HEK293 (cell line): ENCODE results near the gene PCID2.

ENCODE experiments used
- CTCF ChIA-PET: fragments of 350-600 bp; formaldehyde crosslinking; extraction: SDS; loops from one replicate; lab custom pipeline; 2021; ENCODE audit warnings: antibody characterized with exemption; lab: Yijun Ruan, JAX
- POLR2A ChIA-PET: fragments of 300-600 bp; formaldehyde crosslinking; extraction: SDS; loops from one replicate; lab custom pipeline; 2020; ENCODE audit warnings: antibody characterized with exemption, inconsistent platforms; lab: Yijun Ruan, JAX
- H3K27ac ChIP-seq: fragments of 200-500 bp; sonication (Bioruptor generic); 2 replicates; pipeline ENCODE4 v1.5.1; 2014; ENCODE audit warnings: low read depth, low read length, control low read depth, inconsistent platforms; ENCODE audit errors: extremely low read depth
- H3K36me3 ChIP-seq, 2 experiments: fragments of 200-500 bp in 1 of 2; sonication (Bioruptor generic) in 1 of 2; 1 replicate in 1 of 2; 2 replicates in 1 of 2; pipeline ENCODE4 v1.5.1; 2014 to 2017; ENCODE audit warnings: inconsistent platforms in 2 of 2, low read length in 2 of 2; ENCODE audit not compliant: control insufficient read depth in 2 of 2, insufficient read depth in 1 of 2
- H3K4me1 ChIP-seq: fragments of 200-500 bp; sonication (Bioruptor generic); 2 replicates; pipeline ENCODE4 v1.5.1; 2014; ENCODE audit warnings: mild to moderate bottlenecking, low read length, inconsistent platforms; ENCODE audit not compliant: control insufficient read depth, insufficient read depth
- H3K4me3 ChIP-seq: 2 replicates; pipeline ENCODE4 v1.5.1; 2011; ENCODE audit warnings: low read depth, mild to moderate bottlenecking, control low read depth, low read length, moderate library complexity
- H3K9me3 ChIP-seq: fragments of 200-500 bp; sonication (Bioruptor generic); 2 replicates; pipeline ENCODE4 v1.5.1; 2014; ENCODE audit warnings: low read depth, low read length, inconsistent platforms; ENCODE audit not compliant: control insufficient read depth, insufficient read depth
- BCL11B ChIP-seq: fragments of 450-650 bp; formaldehyde crosslinking; IDR thresholded peaks from 2 replicates; pipeline ENCODE4 v1.5.1; 2016; ENCODE audit warnings: low read depth, missing biosample characterization, missing genetic modification characterization
- GLI2 ChIP-seq: fragments of 450-650 bp; formaldehyde crosslinking; IDR thresholded peaks from 2 replicates; pipeline ENCODE4; 2017; ENCODE audit warnings: missing biosample characterization, missing genetic modification characterization, low read depth, borderline replicate concordance
- GLIS1 ChIP-seq: fragments of 450-650 bp; formaldehyde crosslinking; IDR thresholded peaks from 2 replicates; pipeline ENCODE4 v1.5.1; 2016; ENCODE audit warnings: missing biosample characterization, missing genetic modification characterization
- HOXA7 ChIP-seq: sonication (generic); formaldehyde crosslinking; IDR thresholded peaks from 2 replicates; pipeline ENCODE4 v1.8.1; 2022; ENCODE audit warnings: missing genetic modification reagents, borderline replicate concordance
- INSM2 ChIP-seq: fragments of 450-650 bp; formaldehyde crosslinking; IDR thresholded peaks from 2 replicates; pipeline ENCODE4 v1.5.1; 2016; ENCODE audit warnings: missing biosample characterization, missing genetic modification characterization
- SP2 ChIP-seq: fragments of 450-650 bp; formaldehyde crosslinking; IDR thresholded peaks from 2 replicates; pipeline ENCODE4 v1.5.1; 2016; ENCODE audit warnings: missing biosample characterization, missing genetic modification characterization
- TCF7L2 ChIP-seq: IDR thresholded peaks from 2 replicates; pipeline ENCODE4 v1.6.1; 2011; ENCODE audit warnings: low read depth, mild to moderate bottlenecking, inconsistent platforms, low read length, moderate library complexity, borderline replicate concordance
- YY1 ChIP-seq: fragments of 450-650 bp; formaldehyde crosslinking; IDR thresholded peaks from 2 replicates; pipeline ENCODE4 v1.5.1; 2018; ENCODE audit warnings: missing biosample characterization, missing genetic modification characterization
- ZBTB1 ChIP-seq: fragments of 450-650 bp; formaldehyde crosslinking; IDR thresholded peaks from 2 replicates; pipeline ENCODE4 v1.5.1; 2016; ENCODE audit warnings: missing biosample characterization, missing genetic modification characterization
- ZBTB11 ChIP-seq: fragments of 450-650 bp; formaldehyde crosslinking; conservative IDR thresholded peaks from 2 replicates; pipeline ENCODE4 v1.5.1; 2016; ENCODE audit warnings: low read depth, missing biosample characterization, missing genetic modification characterization
- ZBTB17 ChIP-seq: fragments of 450-650 bp; formaldehyde crosslinking; IDR thresholded peaks from 2 replicates; pipeline ENCODE4 v1.5.1; 2016; ENCODE audit warnings: missing biosample characterization, missing genetic modification characterization
- ZBTB49 ChIP-seq: fragments of 450-650 bp; formaldehyde crosslinking; IDR thresholded peaks from 2 replicates; pipeline ENCODE4 v1.5.1; 2016; ENCODE audit warnings: missing biosample characterization, missing genetic modification characterization, low read depth
- ZBTB8A ChIP-seq: fragments of 450-650 bp; formaldehyde crosslinking; IDR thresholded peaks from 2 replicates; pipeline ENCODE4 v1.5.1; 2016; ENCODE audit warnings: missing biosample characterization, missing genetic modification characterization
- ZFHX2 ChIP-seq: fragments of 450-650 bp; formaldehyde crosslinking; conservative IDR thresholded peaks from 2 replicates; pipeline ENCODE4 v1.5.1; 2016; ENCODE audit warnings: missing biosample characterization, missing genetic modification characterization
- ZFP69B ChIP-seq: fragments of 450-650 bp; formaldehyde crosslinking; IDR thresholded peaks from 2 replicates; pipeline ENCODE4 v1.5.1; 2016; ENCODE audit warnings: missing biosample characterization, missing genetic modification characterization
- ZNF174 ChIP-seq: fragments of 450-650 bp; formaldehyde crosslinking; IDR thresholded peaks from 2 replicates; pipeline ENCODE4 v1.5.0; 2017; ENCODE audit warnings: missing biosample characterization, mild to moderate bottlenecking, missing genetic modification characterization
- ZNF292 ChIP-seq: fragments of 450-650 bp; formaldehyde crosslinking; IDR thresholded peaks from 2 replicates; pipeline ENCODE4 v1.5.1; 2016; ENCODE audit warnings: low read depth, missing biosample characterization, missing genetic modification characterization, borderline replicate concordance
- ZNF311 ChIP-seq: fragments of 450-650 bp; formaldehyde crosslinking; IDR thresholded peaks from 2 replicates; pipeline ENCODE4 v1.5.1; 2017; ENCODE audit warnings: missing biosample characterization, missing genetic modification characterization, borderline replicate concordance
- ZNF354C ChIP-seq: fragments of 450-650 bp; formaldehyde crosslinking; IDR thresholded peaks from 2 replicates; pipeline ENCODE4 v1.5.1; 2016; ENCODE audit warnings: missing biosample characterization, missing genetic modification characterization, low read depth, borderline replicate concordance
- ZNF391 ChIP-seq: fragments of 450-650 bp; formaldehyde crosslinking; IDR thresholded peaks from 2 replicates; pipeline ENCODE4 v1.5.1; 2016; ENCODE audit warnings: low read depth, missing biosample characterization, missing genetic modification characterization, borderline replicate concordance
- ZNF394 ChIP-seq: fragments of 450-650 bp; formaldehyde crosslinking; IDR thresholded peaks from 2 replicates; pipeline ENCODE4 v1.5.1; 2016; ENCODE audit warnings: missing biosample characterization, missing genetic modification characterization, mild to moderate bottlenecking, moderate library complexity, borderline replicate concordance
- ZNF48 ChIP-seq: fragments of 450-650 bp; formaldehyde crosslinking; IDR thresholded peaks from 2 replicates; pipeline ENCODE4 v1.5.1; 2016; ENCODE audit warnings: missing biosample characterization, missing genetic modification characterization
- ZNF558 ChIP-seq: fragments of 450-650 bp; formaldehyde crosslinking; IDR thresholded peaks from 2 replicates; pipeline ENCODE4 v1.5.1; 2016; ENCODE audit warnings: missing biosample characterization, missing genetic modification characterization
- ZNF629 ChIP-seq: fragments of 450-650 bp; formaldehyde crosslinking; IDR thresholded peaks from 2 replicates; pipeline ENCODE4 v1.5.1; 2017; ENCODE audit warnings: missing biosample characterization, missing genetic modification characterization
- ZNF639 ChIP-seq: fragments of 450-650 bp; formaldehyde crosslinking; IDR thresholded peaks from 2 replicates; pipeline ENCODE4 v1.5.1; 2016; ENCODE audit warnings: missing biosample characterization, missing genetic modification characterization
- ZNF645 ChIP-seq: fragments of 450-650 bp; formaldehyde crosslinking; IDR thresholded peaks from 2 replicates; pipeline ENCODE4; 2016; ENCODE audit warnings: missing biosample characterization, missing genetic modification characterization
- ZNF768 ChIP-seq: fragments of 450-650 bp; formaldehyde crosslinking; IDR thresholded peaks from 2 replicates; pipeline ENCODE4 v1.5.1; 2018; ENCODE audit warnings: missing biosample characterization, mild to moderate bottlenecking, missing genetic modification characterization
- ZNF830 ChIP-seq: fragments of 450-650 bp; IDR thresholded peaks from 2 replicates; pipeline ENCODE4 v1.5.0; 2018; ENCODE audit warnings: missing biosample characterization, missing genetic modification characterization, low read depth, mild to moderate bottlenecking, moderate library complexity

Gene PCID2

GRCh38 chr13:113172419-113172926 is 36.0 kb downstream of the PCID2 start (continued):
- TF ChIP-seq ZBTB49 (tag by site-specific recombination) (no peak), ZNF394 (tag by site-specific recombination) (no peak), ZFP69B (tag by site-specific recombination) (no peak), ZNF391 (tag by site-specific recombination) (no peak), YY1 (tag by site-specific recombination) (no peak), ZNF645 (tag by site-specific recombination) (no peak), ZNF292 (no peak), ZNF174 (tag by site-specific recombination) (no peak), ZNF629 (no peak), GLIS1 (tag by site-specific recombination) (no peak), SP2 (tag by site-specific recombination) (no peak), ZNF639 (tag by site-specific recombination) (no peak), TCF7L2 (no peak), ZNF311 (tag by site-specific recombination) (no peak), ZNF354C (no peak)

- POLR2A ChIA-PET = no interaction called here
- CTCF ChIA-PET = no interaction called here
- Histone ChIP-seq H3K36me3 (peaks cover 0 to 58% of the 10 kb centered on the region in 2 experiments; a peak in 2 of 3 replicates), H3K9me3 (no peaks in the 10 kb centered on the region), H3K4me1 (no peaks in the 10 kb centered on the region), H3K4me3 (no peak overlapping the region), H3K27ac (no peak overlapping the region)
- no peak for TF ChIP-seq ZBTB1 (tag by site-specific recombination)
- TF ChIP-seq HOXA7 (CRISPR knock-in tag) = no peak
- TF ChIP-seq ZNF830 (tag by site-specific recombination) = no peak
- TF ChIP-seq ZFHX2 (tag by site-specific recombination) = no peak
- TF ChIP-seq GLI2 = no peak
- no peak for TF ChIP-seq ZNF48
- TF ChIP-seq ZBTB8A = no peak
- no peak for TF ChIP-seq ZNF558 (tag by site-specific recombination)
- no peak for TF ChIP-seq BCL11B (tag by site-specific recombination)
- no peak for TF ChIP-seq INSM2 (tag by site-specific recombination)
- no peak for TF ChIP-seq ZBTB11 (tag by site-specific recombination)
- no peak for TF ChIP-seq ZNF768 (tag by site-specific recombination)
- TF ChIP-seq ZBTB17 (tag by site-specific recombination) = no peak
Measured at GRCh38 chr13:113171250-113172125, 37.0 kb downstream of the PCID2 start.
